Measurements from ENCODE around the gene TEX13B. TPM values are rescaled to one million over a fixed set of nuclear protein-coding genes. Genes with fewer than 3 reads are reported as not detected.

TEX13B gene, protein sequence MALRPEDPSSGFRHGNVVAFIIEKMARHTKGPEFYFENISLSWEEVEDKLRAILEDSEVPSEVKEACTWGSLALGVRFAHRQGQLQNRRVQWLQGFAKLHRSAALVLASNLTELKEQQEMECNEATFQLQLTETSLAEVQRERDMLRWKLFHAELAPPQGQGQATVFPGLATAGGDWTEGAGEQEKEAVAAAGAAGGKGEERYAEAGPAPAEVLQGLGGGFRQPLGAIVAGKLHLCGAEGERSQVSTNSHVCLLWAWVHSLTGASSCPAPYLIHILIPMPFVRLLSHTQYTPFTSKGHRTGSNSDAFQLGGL
- not detected in 2 replicates for total RNA-seq

DNA sequence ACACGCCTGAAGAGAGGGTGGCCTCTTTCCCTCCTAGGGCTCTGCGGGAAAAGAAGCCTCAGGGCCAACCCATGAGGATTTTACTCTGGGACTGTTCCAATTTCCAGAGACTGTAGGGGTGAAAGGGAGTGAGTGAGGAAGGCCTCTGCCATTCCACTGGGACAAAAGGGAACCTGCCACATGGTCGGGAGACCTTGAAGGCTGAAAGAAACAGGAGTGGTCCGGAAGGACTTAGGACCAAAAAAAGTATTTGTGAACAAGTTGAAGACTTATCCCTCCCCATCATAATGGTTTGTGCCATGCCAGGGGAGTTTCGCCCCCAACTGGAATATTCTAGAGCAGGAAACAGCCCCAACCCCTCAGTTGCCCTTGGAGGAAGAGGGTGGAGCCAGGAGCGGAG is at the start of gene TEX13B:
Gene TEX13B (minus strand): TSS at position 15 of the 400 bp plus-strand sequence. CDS start 243 bp downstream, outside the sequence.

Other genes with a start within 250 kb of the TEX13B start
- gene TSC22D3, start 206.6 kb downstream of the TEX13B start, total RNA-seq: 141 and 162 TPM in 2 replicates
- gene NCBP2L, start 204.6 kb downstream of the TEX13B start, total RNA-seq: not detected in 2 replicates
- gene MID2, start 156.5 kb downstream of the TEX13B start, total RNA-seq: 15.0 and 17.2 TPM in 2 replicates
- gene VSIG1, start 62.7 kb upstream of the TEX13B start, total RNA-seq: 0.05 TPM in 1 of 2 replicates, not detected in the other
- gene PSMD10, start 109.2 kb upstream of the TEX13B start, total RNA-seq: 33.2 and 39.8 TPM in 2 replicates
- gene ATG4A, start 109.4 kb upstream of the TEX13B start, total RNA-seq: 6.1 and 13.4 TPM in 2 replicates